HepG2 (cell line): ENCODE data around the gene GDPD4. TPM values are rescaled to one million over a fixed set of nuclear protein-coding genes. Genes with fewer than 3 reads are reported as not detected.
A peak's percentile ranks its signal among the peaks of the same experiment; 100 is the strongest.

Experiments
- EHMT2 ChIP-seq: fragments of 200-600 bp; sonication (generic); IDR thresholded peaks from 2 replicates; pipeline ENCODE4 v1.7.0; 2017; ENCODE audit warnings: antibody characterized with exemption, low read depth, low read length, borderline replicate concordance
- GPN1 ChIP-seq: sonication (generic); formaldehyde crosslinking; IDR thresholded peaks from 2 replicates; pipeline ENCODE4 v1.5.1; 2020; ENCODE audit warnings: missing genetic modification reagents, borderline replicate concordance
- KLF12 ChIP-seq: sonication (generic); formaldehyde crosslinking; IDR thresholded peaks from 2 replicates; pipeline ENCODE4 v1.4.0; 2020; ENCODE audit warnings: missing genetic modification reagents, borderline replicate concordance
- NBN ChIP-seq: fragments of 450-650 bp; conservative IDR thresholded peaks from 2 replicates; pipeline ENCODE4 v1.6.1; 2017
- PLRG1 ChIP-seq: fragments of 450-650 bp; conservative IDR thresholded peaks from 2 replicates; pipeline ENCODE4 v1.6.1; 2016
- REXO4 ChIP-seq: sonication (generic); formaldehyde crosslinking; IDR thresholded peaks from 2 replicates; pipeline ENCODE4 v1.8.0; 2022; ENCODE audit warnings: missing genetic modification reagents, mild to moderate bottlenecking, borderline replicate concordance
- ZMYM2 ChIP-seq: sonication (generic); formaldehyde crosslinking; IDR thresholded peaks from 2 replicates; pipeline ENCODE4 v1.8.0; 2022; ENCODE audit warnings: mild to moderate bottlenecking, missing genetic modification reagents
- ZNF296 ChIP-seq: sonication (generic); formaldehyde crosslinking; conservative IDR thresholded peaks from 2 replicates; pipeline ENCODE4 v1.5.0; 2020; ENCODE audit warnings: mild to moderate bottlenecking, missing genetic modification reagents
- ZNF329 ChIP-seq: sonication (generic); formaldehyde crosslinking; IDR thresholded peaks from 2 replicates; pipeline ENCODE4 v1.9.0; 2021; ENCODE audit warnings: low read depth, mild to moderate bottlenecking, missing genetic modification reagents
- ZNF674 ChIP-seq: sonication (generic); formaldehyde crosslinking; IDR thresholded peaks from 2 replicates; pipeline ENCODE4 v1.5.0; 2020; ENCODE audit warnings: low read depth, mild to moderate bottlenecking, missing genetic modification reagents
- ZNF724P ChIP-seq: sonication (generic); formaldehyde crosslinking; IDR thresholded peaks from 2 replicates; pipeline ENCODE4 v1.8.0; 2022; ENCODE audit warnings: missing genetic modification reagents, borderline replicate concordance
- polyA plus RNA-seq, 8 experiments: library from polyadenylated mRNA; depleted of rRNA in 3 of 8; stranded (reverse) in 7 of 8; unstranded in 1 of 8; fragments of >200 nt; fragmentation: Illumina TruSeq in 4 of 8; extraction: Trizol in 4 of 8; gene quantifications; 2 replicates each; pipeline versions ENCODE4 v1.2.1 to v1.2.3, GENCODE V29; 2011 to 2016; ENCODE audit warnings: low read depth in 4 of 8, missing spikeins in 1 of 8, mixed read lengths in 1 of 8; ENCODE audit not compliant: insufficient read depth in 1 of 8
- total RNA-seq, 5 experiments: library from RNA; depleted of rRNA; stranded (reverse); fragments of >200 nt; fragmentation: Illumina TruSeq; extraction: Trizol; gene quantifications; 2 replicates each; pipeline ENCODE4 v1.2.3, GENCODE V29; 2016; ENCODE audit warnings: low read depth in 1 of 5
- TF ChIP-seq, protein P1 (sequence below): sonication (generic); formaldehyde crosslinking; IDR thresholded peaks from 2 replicates; pipeline ENCODE4 v1.5.1; 2020; ENCODE audit warnings: mild to moderate bottlenecking, missing genetic modification reagents, borderline replicate concordance
- TF ChIP-seq, protein P2 (sequence below): sonication (generic); formaldehyde crosslinking; conservative IDR thresholded peaks from 2 replicates; pipeline ENCODE4 v1.8.0; 2022; ENCODE audit warnings: missing genetic modification reagents
- TF ChIP-seq, protein P3 (sequence below): sonication (generic); formaldehyde crosslinking; IDR thresholded peaks from 2 replicates; pipeline ENCODE4 v1.4.0; 2020; ENCODE audit warnings: mild to moderate bottlenecking, missing genetic modification reagents
- TF ChIP-seq, protein P4 (sequence below): sonication (generic); formaldehyde crosslinking; IDR thresholded peaks from 2 replicates; pipeline ENCODE4 v1.5.1; 2020; ENCODE audit warnings: mild to moderate bottlenecking, missing genetic modification reagents
- TF ChIP-seq, protein P5 (sequence below): sonication (generic); formaldehyde crosslinking; IDR thresholded peaks from 2 replicates; pipeline ENCODE4 v1.9.0; 2022; ENCODE audit warnings: missing genetic modification reagents, mild to moderate bottlenecking, borderline replicate concordance

The GDPD4 gene
- total and polyA plus RNA-seq, 2 of the 13 experiments (the other 11 are each of a cell fraction or from before 2014, with no cell fraction given): not detected

DNA sequence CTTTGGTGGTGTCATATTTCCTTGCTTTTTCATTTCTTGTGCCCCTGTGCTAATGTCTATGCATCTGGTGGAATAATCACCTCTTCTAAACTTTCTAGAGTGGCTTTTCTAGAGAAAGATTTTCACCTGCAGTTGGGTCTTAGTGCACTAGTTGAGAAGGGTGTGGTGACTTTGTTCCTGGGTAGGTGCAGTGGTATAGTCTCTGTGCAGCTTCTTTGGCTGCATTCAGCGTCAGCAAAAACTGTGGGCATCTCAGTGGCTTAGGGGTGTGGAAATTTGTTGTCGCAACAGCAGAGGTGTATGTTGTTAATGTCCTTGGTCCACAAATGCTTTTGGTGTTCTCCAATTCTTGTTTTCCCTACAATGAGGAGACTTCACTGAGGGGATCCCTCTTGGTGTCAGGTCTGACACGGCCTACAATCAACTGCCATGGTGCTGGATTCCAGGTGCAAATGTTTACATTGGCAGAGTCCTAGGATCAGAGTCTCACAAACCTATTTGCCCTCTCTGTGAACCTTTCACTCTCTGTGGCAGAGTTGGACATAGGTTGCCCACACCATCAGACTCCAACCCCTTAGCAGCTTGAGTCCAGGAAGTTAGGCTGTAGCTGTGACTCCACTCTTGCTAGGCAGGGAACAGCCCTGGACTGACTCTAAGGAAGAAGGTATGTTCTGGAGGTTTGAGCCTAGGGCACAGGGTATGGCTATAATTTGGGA is 48.8 kb downstream of the GDPD4 start (continued):
- TF ChIP-seq, protein P1, sequence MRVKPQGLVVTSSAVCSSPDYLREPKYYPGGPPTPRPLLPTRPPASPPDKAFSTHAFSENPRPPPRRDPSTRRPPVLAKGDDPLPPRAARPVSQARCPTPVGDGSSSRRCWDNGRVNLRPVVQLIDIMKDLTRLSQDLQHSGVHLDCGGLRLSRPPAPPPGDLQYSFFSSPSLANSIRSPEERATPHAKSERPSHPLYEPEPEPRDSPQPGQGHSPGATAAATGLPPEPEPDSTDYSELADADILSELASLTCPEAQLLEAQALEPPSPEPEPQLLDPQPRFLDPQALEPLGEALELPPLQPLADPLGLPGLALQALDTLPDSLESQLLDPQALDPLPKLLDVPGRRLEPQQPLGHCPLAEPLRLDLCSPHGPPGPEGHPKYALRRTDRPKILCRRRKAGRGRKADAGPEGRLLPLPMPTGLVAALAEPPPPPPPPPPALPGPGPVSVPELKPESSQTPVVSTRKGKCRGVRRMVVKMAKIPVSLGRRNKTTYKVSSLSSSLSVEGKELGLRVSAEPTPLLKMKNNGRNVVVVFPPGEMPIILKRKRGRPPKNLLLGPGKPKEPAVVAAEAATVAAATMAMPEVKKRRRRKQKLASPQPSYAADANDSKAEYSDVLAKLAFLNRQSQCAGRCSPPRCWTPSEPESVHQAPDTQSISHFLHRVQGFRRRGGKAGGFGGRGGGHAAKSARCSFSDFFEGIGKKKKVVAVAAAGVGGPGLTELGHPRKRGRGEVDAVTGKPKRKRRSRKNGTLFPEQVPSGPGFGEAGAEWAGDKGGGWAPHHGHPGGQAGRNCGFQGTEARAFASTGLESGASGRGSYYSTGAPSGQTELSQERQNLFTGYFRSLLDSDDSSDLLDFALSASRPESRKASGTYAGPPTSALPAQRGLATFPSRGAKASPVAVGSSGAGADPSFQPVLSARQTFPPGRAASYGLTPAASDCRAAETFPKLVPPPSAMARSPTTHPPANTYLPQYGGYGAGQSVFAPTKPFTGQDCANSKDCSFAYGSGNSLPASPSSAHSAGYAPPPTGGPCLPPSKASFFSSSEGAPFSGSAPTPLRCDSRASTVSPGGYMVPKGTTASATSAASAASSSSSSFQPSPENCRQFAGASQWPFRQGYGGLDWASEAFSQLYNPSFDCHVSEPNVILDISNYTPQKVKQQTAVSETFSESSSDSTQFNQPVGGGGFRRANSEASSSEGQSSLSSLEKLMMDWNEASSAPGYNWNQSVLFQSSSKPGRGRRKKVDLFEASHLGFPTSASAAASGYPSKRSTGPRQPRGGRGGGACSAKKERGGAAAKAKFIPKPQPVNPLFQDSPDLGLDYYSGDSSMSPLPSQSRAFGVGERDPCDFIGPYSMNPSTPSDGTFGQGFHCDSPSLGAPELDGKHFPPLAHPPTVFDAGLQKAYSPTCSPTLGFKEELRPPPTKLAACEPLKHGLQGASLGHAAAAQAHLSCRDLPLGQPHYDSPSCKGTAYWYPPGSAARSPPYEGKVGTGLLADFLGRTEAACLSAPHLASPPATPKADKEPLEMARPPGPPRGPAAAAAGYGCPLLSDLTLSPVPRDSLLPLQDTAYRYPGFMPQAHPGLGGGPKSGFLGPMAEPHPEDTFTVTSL (CRISPR knock-in tag): peak; percentile 70; the same call in 1 of the 2 replicates
- TF ChIP-seq ZMYM2 (CRISPR knock-in tag) (peak; percentile 57; the same call in 1 of the 2 replicates), KLF12 (CRISPR knock-in tag) (no peak), ZNF724P (no peak), EHMT2 (peak; percentile 64; the same call in 1 of the 2 replicates), PLRG1 (no peak), GPN1 (CRISPR knock-in tag) (no peak), ZNF296 (CRISPR knock-in tag) (no peak), ZNF329 (CRISPR knock-in tag) (no peak), REXO4 (CRISPR knock-in tag) (no peak), NBN (no peak), ZNF674 (CRISPR knock-in tag) (no peak)
- TF ChIP-seq, protein P2, sequence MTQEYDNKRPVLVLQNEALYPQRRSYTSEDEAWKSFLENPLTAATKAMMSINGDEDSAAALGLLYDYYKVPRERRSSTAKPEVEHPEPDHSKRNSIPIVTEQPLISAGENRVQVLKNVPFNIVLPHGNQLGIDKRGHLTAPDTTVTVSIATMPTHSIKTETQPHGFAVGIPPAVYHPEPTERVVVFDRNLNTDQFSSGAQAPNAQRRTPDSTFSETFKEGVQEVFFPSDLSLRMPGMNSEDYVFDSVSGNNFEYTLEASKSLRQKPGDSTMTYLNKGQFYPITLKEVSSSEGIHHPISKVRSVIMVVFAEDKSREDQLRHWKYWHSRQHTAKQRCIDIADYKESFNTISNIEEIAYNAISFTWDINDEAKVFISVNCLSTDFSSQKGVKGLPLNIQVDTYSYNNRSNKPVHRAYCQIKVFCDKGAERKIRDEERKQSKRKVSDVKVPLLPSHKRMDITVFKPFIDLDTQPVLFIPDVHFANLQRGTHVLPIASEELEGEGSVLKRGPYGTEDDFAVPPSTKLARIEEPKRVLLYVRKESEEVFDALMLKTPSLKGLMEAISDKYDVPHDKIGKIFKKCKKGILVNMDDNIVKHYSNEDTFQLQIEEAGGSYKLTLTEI: no peak
- TF ChIP-seq, protein P3, sequence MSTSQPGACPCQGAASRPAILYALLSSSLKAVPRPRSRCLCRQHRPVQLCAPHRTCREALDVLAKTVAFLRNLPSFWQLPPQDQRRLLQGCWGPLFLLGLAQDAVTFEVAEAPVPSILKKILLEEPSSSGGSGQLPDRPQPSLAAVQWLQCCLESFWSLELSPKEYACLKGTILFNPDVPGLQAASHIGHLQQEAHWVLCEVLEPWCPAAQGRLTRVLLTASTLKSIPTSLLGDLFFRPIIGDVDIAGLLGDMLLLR (CRISPR knock-in tag): no peak
- TF ChIP-seq, protein P4, sequence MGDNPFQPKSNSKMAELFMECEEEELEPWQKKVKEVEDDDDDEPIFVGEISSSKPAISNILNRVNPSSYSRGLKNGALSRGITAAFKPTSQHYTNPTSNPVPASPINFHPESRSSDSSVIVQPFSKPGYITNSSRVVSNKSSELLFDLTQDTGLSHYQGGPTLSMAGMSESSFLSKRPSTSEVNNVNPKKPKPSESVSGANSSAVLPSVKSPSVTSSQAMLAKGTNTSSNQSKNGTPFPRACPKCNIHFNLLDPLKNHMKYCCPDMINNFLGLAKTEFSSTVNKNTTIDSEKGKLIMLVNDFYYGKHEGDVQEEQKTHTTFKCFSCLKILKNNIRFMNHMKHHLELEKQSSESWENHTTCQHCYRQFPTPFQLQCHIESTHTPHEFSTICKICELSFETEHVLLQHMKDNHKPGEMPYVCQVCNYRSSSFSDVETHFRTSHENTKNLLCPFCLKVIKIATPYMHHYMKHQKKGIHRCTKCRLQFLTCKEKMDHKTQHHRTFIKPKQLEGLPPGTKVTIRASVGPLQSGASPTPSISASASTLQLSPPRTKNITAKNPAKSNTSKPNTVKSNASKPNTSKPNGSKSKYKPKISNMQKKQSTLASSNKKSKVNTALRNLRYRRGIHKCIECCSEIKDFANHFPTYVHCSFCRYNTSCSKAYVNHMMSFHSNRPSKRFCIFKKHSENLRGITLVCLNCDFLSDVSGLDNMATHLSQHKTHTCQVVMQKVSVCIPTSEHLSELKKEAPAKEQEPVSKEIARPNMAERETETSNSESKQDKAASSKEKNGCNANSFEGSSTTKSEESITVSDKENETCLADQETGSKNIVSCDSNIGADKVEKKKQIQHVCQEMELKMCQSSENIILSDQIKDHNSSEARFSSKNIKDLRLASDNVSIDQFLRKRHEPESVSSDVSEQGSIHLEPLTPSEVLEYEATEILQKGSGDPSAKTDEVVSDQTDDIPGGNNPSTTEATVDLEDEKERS (CRISPR knock-in tag): no peak
- TF ChIP-seq, protein P5, sequence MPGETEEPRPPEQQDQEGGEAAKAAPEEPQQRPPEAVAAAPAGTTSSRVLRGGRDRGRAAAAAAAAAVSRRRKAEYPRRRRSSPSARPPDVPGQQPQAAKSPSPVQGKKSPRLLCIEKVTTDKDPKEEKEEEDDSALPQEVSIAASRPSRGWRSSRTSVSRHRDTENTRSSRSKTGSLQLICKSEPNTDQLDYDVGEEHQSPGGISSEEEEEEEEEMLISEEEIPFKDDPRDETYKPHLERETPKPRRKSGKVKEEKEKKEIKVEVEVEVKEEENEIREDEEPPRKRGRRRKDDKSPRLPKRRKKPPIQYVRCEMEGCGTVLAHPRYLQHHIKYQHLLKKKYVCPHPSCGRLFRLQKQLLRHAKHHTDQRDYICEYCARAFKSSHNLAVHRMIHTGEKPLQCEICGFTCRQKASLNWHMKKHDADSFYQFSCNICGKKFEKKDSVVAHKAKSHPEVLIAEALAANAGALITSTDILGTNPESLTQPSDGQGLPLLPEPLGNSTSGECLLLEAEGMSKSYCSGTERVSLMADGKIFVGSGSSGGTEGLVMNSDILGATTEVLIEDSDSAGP: no peak
